SJSA1 (cell line): ENCODE data around the gene VIT. TPM values are rescaled to one million over a fixed set of nuclear protein-coding genes. Genes with fewer than 3 reads are reported as not detected.

Experiments
- DNase-seq, 2 experiments: peaks; one replicate each; pipeline ENCODE4 v3.0.0-alpha.2; 2015 to 2020; ENCODE audit warnings: low spot score in 2 of 2, low read depth in 1 of 2
- H3K27ac ChIP-seq: fragments of 250-450 bp; sonication (Bioruptor Pico); 2 replicates; pipeline ENCODE4 v1.5.1; 2020; ENCODE audit warnings: mild to moderate bottlenecking, moderate library complexity
- H3K27me3 ChIP-seq: fragments of 250-450 bp; sonication (Bioruptor Pico); replicated peaks from 2 replicates; pipeline ENCODE4 v1.5.1; 2020; ENCODE audit warnings: mild to moderate bottlenecking, moderate library complexity
- H3K36me3 ChIP-seq: fragments of 250-450 bp; sonication (Bioruptor Pico); 2 replicates; pipeline ENCODE4 v1.5.1; 2020; ENCODE audit warnings: mild to moderate bottlenecking
- H3K4me1 ChIP-seq: fragments of 250-450 bp; sonication (Bioruptor Pico); replicated peaks from 2 replicates; pipeline ENCODE4 v1.6.1; 2021; ENCODE audit warnings: mild to moderate bottlenecking
- H3K4me3 ChIP-seq: fragments of 250-450 bp; sonication (Bioruptor Pico); 2 replicates; pipeline ENCODE4 v1.5.1; 2020; ENCODE audit warnings: mild to moderate bottlenecking
- H3K9me3 ChIP-seq: fragments of 250-450 bp; sonication (Bioruptor Pico); replicated peaks from 2 replicates; pipeline ENCODE4 v1.5.1; 2020; ENCODE audit warnings: mild to moderate bottlenecking
- total RNA-seq: library from RNA; depleted of rRNA; stranded (reverse); fragments of >200 nt; shearing (Covaris generic); gene quantifications from 2 replicates; pipeline ENCODE4 v1.2.3, GENCODE V29; 2014; rRNA removed

Gene VIT, protein sequence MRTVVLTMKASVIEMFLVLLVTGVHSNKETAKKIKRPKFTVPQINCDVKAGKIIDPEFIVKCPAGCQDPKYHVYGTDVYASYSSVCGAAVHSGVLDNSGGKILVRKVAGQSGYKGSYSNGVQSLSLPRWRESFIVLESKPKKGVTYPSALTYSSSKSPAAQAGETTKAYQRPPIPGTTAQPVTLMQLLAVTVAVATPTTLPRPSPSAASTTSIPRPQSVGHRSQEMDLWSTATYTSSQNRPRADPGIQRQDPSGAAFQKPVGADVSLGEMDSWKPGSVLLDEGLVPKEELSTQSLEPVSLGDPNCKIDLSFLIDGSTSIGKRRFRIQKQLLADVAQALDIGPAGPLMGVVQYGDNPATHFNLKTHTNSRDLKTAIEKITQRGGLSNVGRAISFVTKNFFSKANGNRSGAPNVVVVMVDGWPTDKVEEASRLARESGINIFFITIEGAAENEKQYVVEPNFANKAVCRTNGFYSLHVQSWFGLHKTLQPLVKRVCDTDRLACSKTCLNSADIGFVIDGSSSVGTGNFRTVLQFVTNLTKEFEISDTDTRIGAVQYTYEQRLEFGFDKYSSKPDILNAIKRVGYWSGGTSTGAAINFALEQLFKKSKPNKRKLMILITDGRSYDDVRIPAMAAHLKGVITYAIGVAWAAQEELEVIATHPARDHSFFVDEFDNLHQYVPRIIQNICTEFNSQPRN
- 0.31 and 1.1 TPM in 2 replicates for total RNA-seq

DNA sequence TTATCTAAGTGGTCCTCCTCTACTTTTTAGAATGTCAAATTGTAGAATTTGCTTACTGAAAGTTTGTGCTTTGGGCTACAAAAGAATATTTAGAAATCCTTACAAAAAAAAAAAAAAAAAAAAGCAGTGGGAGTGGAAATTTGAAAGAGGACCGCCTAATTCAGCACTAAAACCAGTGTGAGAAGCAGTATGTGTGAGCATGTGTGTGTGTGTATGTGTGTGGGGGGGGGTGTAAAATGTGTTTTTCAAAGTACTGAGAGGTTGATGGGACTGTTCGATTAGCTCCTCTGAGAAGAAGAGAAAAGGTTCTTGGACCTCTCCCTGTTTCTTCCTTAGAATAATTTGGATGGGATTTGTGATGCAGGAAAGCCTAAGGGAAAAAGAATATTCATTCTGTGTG lies at the start of gene VIT:
Gene VIT, plus strand, starts transcription at position 175 of the 400 bp plus-strand sequence. CDS start 19,664 bp downstream, outside the sequence.
- H3K4me3 ChIP-seq: peak within 1 kb of the TSS; percentile 1; the same call in 1 of the 2 replicates
- H3K9me3 ChIP-seq: no peaks in the 10 kb centered on the region
- H3K36me3 ChIP-seq: no peaks in the 10 kb centered on the region
- H3K4me1 ChIP-seq: peaks cover 37% of the 10 kb centered on the region
- no peaks in the 10 kb centered on the region for H3K27me3 ChIP-seq
- no peak for DNase-seq
- H3K27ac ChIP-seq: peak within 1 kb of the TSS; percentile 31

DNA sequence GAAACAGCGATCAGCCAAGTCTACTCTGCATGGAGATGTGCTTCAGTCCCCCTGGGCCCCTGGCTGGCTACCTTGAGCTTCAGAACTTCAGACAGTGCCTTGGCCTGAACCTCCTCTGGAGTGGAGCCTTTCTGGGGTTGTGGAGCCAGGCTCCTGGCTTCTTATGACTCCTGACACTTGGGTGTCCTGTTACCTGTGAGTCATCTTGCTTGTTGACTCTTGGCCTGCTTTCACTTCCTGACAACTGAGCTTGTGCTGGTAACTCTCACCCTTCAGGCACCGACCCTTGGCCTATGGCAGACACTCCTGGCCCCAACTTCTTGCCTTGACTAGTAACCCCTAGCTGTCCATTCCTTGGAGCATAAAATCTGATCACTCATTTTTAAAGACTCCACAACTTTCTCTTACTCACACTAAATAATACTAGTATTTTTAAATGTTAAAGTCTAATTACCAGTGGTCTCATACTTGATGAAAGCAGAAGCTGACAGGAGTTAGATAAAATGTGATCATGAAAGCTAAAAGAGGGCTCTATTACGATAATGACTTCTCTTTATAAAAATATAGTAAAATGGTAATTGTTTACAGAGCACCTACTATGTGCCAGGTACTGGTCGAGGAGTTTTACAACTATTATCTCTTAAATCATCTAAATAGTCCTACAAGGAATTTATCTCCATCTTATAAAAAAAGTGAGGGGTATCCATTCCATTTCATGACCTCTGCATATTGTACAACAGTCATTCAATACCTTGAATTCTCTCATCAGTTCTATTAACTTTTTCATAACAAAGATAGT lies 46.3 kb upstream of the VIT start:
- no peaks in the 10 kb centered on the region for H3K27me3 ChIP-seq
- H3K4me1 ChIP-seq: peaks cover 20% of the 10 kb centered on the region
- DNase-seq: peak; percentile 44 to 66
- no peaks in the 10 kb centered on the region for H3K36me3 ChIP-seq
- H3K27ac ChIP-seq: peak overlapping the region; percentile 56
- H3K9me3 ChIP-seq: no peaks in the 10 kb centered on the region
- no peak overlapping the region for H3K4me3 ChIP-seq

DNA sequence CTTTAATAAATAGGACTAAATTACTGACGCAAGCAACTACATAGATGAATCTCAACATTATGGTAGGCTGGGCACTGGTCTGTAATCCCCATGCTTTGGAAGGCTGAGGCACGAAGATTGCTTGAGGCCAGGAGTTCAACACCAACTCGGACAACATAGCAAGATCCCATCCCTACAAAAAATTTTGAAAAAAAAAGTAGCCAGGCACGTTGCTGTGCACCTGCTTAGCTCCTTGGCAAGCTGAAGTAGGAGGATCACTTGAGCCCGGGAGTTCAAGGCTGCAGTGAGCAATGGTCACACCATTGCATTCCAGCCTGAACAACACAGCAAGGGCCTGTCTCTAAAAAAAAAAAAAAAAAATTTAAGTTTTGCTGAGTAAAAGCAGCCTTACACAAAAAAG lies 43.4 kb upstream of the VIT start:
- DNase-seq: no peak
- Histone ChIP-seq H3K4me1 (peaks cover 34% of the 10 kb centered on the region), H3K9me3 (no peaks in the 10 kb centered on the region), H3K27me3 (no peaks in the 10 kb centered on the region), H3K4me3 (no peak overlapping the region), H3K36me3 (no peaks in the 10 kb centered on the region), H3K27ac (no peak overlapping the region)

DNA sequence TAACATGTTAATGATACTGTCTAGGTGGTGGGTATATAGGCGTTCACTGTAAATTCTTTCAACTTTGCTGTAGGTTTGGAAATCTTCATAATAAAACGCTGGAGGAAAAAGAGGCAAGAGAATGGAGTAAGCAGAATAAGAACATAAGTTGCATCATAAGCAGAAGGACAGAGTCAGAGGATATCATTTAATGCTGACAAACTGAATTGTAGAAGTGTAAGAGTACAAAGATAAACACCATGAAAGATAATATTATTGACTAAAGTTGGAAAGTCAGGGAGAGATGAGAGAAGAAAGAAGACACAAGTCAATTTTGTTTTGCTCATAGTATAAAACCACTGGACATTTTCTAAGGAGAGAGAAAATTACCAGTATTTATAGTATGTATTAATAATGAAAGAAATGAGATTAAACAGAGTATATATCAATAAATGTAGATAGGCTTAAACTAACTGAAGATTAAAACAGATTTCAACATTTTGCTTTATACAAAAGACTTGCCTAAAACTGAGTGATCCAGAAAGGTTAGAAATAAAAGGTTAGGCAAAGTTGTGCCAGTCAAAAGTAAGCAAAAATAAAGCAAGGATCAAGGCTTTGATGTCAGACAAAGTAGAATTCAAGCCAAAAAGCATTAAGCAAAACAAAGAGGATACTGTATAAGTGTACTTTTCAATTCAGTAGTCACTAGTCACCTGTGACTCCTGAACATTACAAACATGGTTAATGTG lies 42.4 kb upstream of the VIT start:
- H3K27ac ChIP-seq: peak overlapping the region; percentile 81
- no peaks in the 10 kb centered on the region for H3K9me3 ChIP-seq
- no peaks in the 10 kb centered on the region for H3K36me3 ChIP-seq
- no peak overlapping the region for H3K4me3 ChIP-seq
- H3K27me3 ChIP-seq: no peaks in the 10 kb centered on the region
- no peak for DNase-seq
- H3K4me1 ChIP-seq: peaks cover 34% of the 10 kb centered on the region

DNA sequence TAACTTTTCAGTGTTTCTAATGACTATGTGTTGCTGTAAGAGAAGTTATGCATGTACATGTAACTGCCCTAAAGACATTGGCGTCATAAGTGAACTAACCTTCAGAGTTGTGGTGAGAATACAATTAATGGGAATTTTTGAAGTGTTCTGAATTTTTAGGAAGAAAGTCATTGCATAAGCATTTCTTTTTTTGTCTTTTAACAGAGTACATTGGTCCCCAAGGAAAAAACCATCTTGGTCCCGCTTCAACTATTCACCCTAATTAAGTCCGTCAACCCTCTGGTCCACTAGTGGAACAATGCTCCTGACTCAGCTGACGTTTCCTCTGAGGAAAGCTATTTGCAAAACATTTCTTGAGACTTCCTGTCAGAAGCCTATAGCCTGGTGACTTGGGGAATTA lies 41.1 kb upstream of the VIT start:
- peaks cover 33% of the 10 kb centered on the region for H3K4me1 ChIP-seq
- DNase-seq: peak; percentile 80 to 84
- H3K27ac ChIP-seq: peak overlapping the region; percentile 81
- no peak overlapping the region for H3K4me3 ChIP-seq
- H3K9me3 ChIP-seq: no peaks in the 10 kb centered on the region
- H3K36me3 ChIP-seq: no peaks in the 10 kb centered on the region
- no peaks in the 10 kb centered on the region for H3K27me3 ChIP-seq

DNA sequence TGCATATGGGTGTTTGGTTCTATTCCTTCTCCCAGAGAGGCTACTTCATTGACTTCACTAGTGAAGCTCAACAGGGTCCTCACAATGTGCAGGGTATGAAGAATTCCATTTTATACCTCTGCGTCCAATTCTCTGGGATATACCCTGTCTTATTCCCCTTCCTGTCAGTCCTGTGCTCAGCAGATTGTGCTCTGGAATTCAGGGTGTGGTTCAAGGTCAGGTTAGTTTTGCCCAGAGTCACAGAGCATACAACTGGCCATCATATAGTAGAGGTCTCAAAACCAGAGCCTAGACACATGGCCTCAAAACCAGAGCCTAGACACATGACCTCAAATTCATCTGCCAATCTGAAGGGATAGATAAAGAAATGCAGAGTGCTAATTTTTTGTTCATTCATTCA lies 38.8 kb upstream of the VIT start:
- DNase-seq: no peak
- H3K27ac ChIP-seq: no peak overlapping the region
- no peak overlapping the region for H3K4me3 ChIP-seq
- no peaks in the 10 kb centered on the region for H3K36me3 ChIP-seq
- peaks cover 35% of the 10 kb centered on the region for H3K4me1 ChIP-seq
- no peaks in the 10 kb centered on the region for H3K27me3 ChIP-seq
- no peaks in the 10 kb centered on the region for H3K9me3 ChIP-seq

DNA sequence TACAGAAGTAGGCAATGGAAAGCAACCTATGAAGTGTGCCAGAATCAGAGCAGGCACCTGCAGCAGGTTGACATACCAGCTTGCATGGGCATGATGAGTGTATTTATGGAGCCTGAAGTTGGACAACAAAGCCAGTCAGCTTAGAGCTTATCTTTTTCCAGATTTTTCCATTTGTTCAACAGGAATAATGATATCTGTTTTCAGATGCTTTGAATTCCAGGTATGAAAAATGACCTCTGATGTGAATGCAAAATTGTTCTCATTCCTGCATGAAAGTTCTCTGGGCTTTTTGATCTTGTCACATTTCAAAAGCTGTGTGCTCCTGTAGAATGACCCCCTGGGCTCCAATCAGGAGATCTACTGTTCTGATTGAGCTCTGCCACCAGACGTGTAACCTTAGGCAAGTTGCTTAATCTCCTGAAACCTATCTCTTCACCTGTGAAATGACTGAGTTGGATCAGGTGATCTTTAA lies 38.2 kb upstream of the VIT start:
- no peaks in the 10 kb centered on the region for H3K36me3 ChIP-seq
- H3K4me1 ChIP-seq: peaks cover 38% of the 10 kb centered on the region
- no peaks in the 10 kb centered on the region for H3K9me3 ChIP-seq
- H3K27me3 ChIP-seq: no peaks in the 10 kb centered on the region
- no peak overlapping the region for H3K4me3 ChIP-seq
- DNase-seq: no peak
- H3K27ac ChIP-seq: no peak overlapping the region

DNA sequence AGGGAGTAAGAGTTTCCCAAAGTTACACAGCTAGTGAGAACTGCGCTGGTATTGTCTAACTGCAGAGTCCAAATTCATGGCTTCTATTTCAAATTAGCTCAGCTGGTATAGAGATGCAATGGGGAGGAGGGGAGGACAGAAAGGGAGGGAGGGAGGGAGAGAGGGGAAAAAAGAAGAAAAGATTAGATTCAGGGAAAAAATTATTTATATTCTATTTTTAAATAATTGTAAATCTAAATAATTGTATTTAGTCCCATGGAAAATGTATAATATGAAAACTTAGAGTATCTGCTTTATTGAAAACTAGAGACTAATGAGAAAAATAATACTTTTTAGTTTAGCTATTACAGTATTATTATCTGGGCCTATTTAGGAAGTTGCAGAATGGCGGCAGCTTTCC lies 37.3 kb upstream of the VIT start:
- Histone ChIP-seq H3K4me3 (no peak overlapping the region), H3K9me3 (no peaks in the 10 kb centered on the region), H3K4me1 (peaks cover 47% of the 10 kb centered on the region), H3K36me3 (no peaks in the 10 kb centered on the region), H3K27me3 (no peaks in the 10 kb centered on the region), H3K27ac (no peak overlapping the region)
- DNase-seq: no peak

DNA sequence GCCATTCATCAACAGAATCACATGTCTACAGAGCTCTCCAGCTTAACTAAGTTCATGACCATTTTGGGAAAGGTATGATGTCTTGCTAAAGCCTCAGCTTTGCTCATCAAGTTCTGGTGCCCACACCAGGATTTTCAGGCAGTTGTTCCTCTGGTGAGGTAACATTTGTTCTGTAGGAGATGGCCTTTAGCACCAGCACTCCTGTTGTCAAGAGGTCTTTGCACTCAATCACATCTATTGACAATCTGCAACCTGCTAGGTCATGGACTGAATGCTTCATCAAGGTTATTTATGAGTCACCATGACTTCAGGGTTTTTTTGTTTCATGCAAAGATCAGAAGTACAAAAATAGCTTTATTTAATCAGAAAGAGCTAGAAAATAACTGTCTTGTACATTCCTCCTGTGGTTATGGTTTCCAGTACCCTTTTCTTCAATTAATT lies 36.6 kb upstream of the VIT start:
- peaks cover 46% of the 10 kb centered on the region for H3K4me1 ChIP-seq
- no peak overlapping the region for H3K4me3 ChIP-seq
- H3K27me3 ChIP-seq: no peaks in the 10 kb centered on the region
- H3K9me3 ChIP-seq: no peaks in the 10 kb centered on the region
- DNase-seq: peak in 1 of 2 experiments; percentile 36
- H3K36me3 ChIP-seq: no peaks in the 10 kb centered on the region
- peak overlapping the region; percentile 33 for H3K27ac ChIP-seq

DNA sequence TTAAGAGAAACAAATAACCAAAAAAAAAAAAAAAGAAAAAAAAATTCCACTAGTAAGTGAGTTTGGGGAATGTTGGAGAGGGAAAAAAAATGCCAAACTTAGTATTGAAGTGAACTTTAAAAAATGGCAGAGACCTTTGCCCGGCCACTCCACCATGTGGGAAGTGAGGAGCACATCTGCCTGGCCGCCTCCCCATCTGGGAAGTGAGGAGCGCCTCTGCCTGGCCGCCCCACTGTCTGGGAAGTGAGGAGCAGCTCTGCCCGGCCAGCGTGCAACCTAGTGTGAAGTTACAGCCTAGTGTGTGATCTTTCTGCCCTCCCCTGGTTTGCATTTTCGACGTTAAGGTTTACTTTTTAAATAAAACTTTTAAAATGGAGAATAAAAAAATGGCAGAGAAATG lies 33.9 kb upstream of the VIT start:
- Histone ChIP-seq H3K27ac (no peak overlapping the region), H3K9me3 (no peaks in the 10 kb centered on the region), H3K4me3 (no peak overlapping the region), H3K4me1 (peaks cover 28% of the 10 kb centered on the region), H3K27me3 (no peaks in the 10 kb centered on the region), H3K36me3 (no peaks in the 10 kb centered on the region)
- no peak for DNase-seq

DNA sequence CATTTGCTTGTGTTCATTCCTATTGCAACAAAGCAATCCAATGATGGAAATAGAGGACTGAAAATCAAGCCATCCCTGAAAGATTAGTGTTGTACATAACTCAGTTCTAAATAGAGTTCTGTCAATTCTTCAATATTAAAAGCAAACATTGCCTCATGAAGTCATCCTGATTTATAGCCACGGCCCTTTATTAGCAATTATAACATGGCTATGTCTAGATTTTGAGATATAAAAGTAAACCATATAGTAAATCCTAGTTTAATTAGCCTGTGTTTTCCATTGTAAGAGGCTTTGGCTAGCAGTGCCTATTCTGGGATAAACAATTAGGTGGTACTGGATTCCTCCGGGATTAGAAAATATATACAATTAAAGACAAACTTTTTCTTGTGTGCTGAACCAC lies 33.2 kb upstream of the VIT start:
- DNase-seq: no peak
- no peak overlapping the region for H3K4me3 ChIP-seq

DNA sequence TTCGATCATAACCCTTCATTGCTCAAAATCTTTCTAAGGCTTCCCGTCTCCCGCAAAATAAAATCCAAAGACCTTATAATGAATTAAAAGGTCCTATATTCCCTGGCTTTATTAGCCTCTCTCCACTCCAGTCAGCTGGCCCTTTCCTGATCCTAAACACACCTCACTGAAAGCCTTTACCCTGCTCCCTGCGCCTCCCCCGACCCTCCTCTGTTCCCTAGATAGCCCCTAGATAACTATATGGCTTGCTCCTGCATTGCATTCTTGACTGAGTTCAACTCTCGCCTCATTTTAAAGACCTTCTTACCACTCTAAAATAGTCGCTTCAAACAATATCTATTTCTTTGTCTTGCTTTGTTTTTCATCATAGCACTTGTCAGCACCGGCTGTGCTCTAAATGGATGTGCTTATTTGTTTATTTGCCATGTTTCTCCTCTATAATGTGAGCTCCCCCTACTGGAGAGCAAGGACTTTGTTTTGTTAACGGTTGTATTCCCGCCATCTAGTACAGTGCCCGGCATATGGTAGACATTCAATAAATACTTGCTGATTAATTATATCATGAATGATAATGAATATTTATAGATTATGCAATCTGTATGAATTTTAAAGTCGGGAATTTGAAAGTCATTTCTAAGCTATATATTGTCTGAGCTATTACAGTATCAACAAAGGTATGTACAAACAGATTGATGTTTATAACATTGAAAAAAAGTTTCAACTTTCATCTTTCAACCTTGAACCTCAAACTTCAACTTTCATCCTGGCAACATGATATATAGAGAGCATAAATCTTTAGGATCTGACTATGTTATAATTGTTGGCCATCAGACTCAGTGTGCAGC lies 32.4 kb upstream of the VIT start:
- no peaks in the 10 kb centered on the region for H3K9me3 ChIP-seq
- H3K36me3 ChIP-seq: no peaks in the 10 kb centered on the region
- H3K4me1 ChIP-seq: peaks cover 28% of the 10 kb centered on the region
- H3K27ac ChIP-seq: no peak overlapping the region
- DNase-seq: peak; percentile 51 to 67
- no peak overlapping the region for H3K4me3 ChIP-seq
- no peaks in the 10 kb centered on the region for H3K27me3 ChIP-seq

More for the DNA sequence above, 33.2 kb upstream of the VIT start:
- no peaks in the 10 kb centered on the region for H3K9me3 ChIP-seq
- no peaks in the 10 kb centered on the region for H3K36me3 ChIP-seq
- no peak overlapping the region for H3K27ac ChIP-seq
- H3K4me1 ChIP-seq: peaks cover 28% of the 10 kb centered on the region
- no peaks in the 10 kb centered on the region for H3K27me3 ChIP-seq
